ENCODE data around the gene ADRM1.

The ADRM1 gene

DNA sequence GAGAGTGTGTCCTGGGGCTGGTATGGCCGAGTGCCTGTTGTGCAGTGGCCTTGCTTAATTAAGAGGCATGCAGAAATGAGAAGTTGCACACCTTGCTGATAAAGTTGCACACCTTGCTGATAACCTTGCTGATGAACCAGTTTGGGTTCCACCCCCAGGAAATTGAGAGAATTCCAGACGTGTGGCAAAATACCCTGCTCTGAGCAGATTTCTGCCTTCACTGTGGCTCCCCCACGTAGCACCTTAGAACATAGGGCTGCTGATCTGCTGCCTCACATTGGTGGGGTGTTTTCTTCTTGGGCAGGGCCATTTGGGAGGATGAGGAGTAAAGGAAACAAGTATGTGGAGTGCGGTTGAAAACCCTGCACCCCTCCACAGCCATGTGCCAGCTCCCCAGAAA, 22.5 kb upstream of the ADRM1 start:
- no peaks in the 10 kb centered on the region for H3K9me3 ChIP-seq (ENCODE audit: insufficient read depth, low read length)
- no peak overlapping the region for H3K4me2 ChIP-seq (ENCODE audit: low read depth, low read length, poor library complexity, severe bottlenecking)
- TF ChIP-seq EZH2phosphoT487 (conservative IDR thresholded peaks at IDR 0.05; ENCODE audit: low read length) = no peak
- TF ChIP-seq, protein P1, sequence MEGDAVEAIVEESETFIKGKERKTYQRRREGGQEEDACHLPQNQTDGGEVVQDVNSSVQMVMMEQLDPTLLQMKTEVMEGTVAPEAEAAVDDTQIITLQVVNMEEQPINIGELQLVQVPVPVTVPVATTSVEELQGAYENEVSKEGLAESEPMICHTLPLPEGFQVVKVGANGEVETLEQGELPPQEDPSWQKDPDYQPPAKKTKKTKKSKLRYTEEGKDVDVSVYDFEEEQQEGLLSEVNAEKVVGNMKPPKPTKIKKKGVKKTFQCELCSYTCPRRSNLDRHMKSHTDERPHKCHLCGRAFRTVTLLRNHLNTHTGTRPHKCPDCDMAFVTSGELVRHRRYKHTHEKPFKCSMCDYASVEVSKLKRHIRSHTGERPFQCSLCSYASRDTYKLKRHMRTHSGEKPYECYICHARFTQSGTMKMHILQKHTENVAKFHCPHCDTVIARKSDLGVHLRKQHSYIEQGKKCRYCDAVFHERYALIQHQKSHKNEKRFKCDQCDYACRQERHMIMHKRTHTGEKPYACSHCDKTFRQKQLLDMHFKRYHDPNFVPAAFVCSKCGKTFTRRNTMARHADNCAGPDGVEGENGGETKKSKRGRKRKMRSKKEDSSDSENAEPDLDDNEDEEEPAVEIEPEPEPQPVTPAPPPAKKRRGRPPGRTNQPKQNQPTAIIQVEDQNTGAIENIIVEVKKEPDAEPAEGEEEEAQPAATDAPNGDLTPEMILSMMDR (IDR thresholded peaks at IDR 0.05; ENCODE audit: insufficient read depth, low read length, poor library complexity, severe bottlenecking) = no peak
- no peaks in the 10 kb centered on the region for H3K79me2 ChIP-seq (ENCODE audit: insufficient read depth, low read length)
- no peaks in the 10 kb centered on the region for H3K9me2 ChIP-seq (replicated peaks; ENCODE audit: insufficient read depth, low read length)
- H4K20me1 ChIP-seq (ENCODE audit: low read depth, low read length) = no peaks in the 10 kb centered on the region
- H3K4me3 ChIP-seq (ENCODE audit: insufficient read depth, low read length, poor library complexity, severe bottlenecking) = no peak overlapping the region
- H3K36me3 ChIP-seq (ENCODE audit: low read length) = no peaks in the 10 kb centered on the region
- H3K27ac ChIP-seq (ENCODE audit: low read depth, low read length) = no peak overlapping the region
- H3F3A ChIP-seq (ENCODE audit: insufficient read depth) = no peaks in the 10 kb centered on the region
- no peak overlapping the region for H2AFZ ChIP-seq (ENCODE audit: low read depth, low read length, severe bottlenecking)
- H3K9ac ChIP-seq (ENCODE audit: low read length) = no peak overlapping the region
- no peaks in the 10 kb centered on the region for H3K27me3 ChIP-seq (ENCODE audit: low read length)

DNA sequence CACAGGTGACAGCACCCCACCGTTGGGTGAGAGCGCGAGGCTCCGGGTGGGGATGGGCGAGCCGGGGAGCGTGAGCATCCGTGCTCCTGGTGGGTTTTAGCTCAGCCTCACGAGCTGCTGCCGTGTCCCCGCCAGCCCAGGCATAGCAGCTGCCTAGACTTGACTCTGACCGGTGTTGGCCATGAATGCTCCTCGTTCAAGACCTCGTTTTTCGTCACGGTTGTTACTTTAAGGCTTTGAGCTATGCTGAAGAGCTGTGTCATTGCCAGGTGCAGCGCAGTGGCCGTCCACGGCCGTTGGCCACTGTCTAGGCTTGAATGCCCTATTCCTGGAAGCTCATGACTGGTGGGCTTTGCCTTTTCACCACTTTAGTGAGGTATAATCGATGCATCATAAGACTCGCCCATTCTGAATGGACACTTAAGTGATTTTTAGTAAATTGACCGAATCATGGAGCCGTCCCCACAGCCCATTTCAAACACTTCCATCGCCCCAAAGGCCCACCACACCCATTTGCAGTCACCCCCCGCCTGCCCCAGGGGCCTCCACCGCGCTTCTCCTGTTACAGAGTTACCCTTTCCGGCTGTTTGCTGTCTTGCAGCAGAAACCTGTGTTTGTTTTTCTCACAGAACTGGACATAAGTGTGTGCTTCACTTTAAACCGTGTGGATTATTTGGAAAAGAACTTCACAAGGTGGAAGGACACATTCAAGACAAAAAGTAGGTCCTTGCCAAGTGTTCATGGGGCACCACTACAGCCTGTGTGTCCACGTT, 21.4 kb upstream of the ADRM1 start:
- Histone ChIP-seq H2AFZ (ENCODE audit: low read depth, low read length, severe bottlenecking) (no peak overlapping the region), H3K9me2 (replicated peaks; ENCODE audit: insufficient read depth, low read length) (no peaks in the 10 kb centered on the region), H3K4me2 (ENCODE audit: low read depth, low read length, poor library complexity, severe bottlenecking) (no peak overlapping the region), H3K36me3 (ENCODE audit: low read length) (no peaks in the 10 kb centered on the region), H3K27ac (ENCODE audit: low read depth, low read length) (no peak overlapping the region), H3K4me3 (ENCODE audit: insufficient read depth, low read length, poor library complexity, severe bottlenecking) (no peak overlapping the region), H3K9ac (ENCODE audit: low read length) (no peak overlapping the region), H3K27me3 (ENCODE audit: low read length) (no peaks in the 10 kb centered on the region), H3K9me3 (ENCODE audit: insufficient read depth, low read length) (no peaks in the 10 kb centered on the region), H3F3A (ENCODE audit: insufficient read depth) (no peaks in the 10 kb centered on the region), H4K20me1 (ENCODE audit: low read depth, low read length) (no peaks in the 10 kb centered on the region), H3K79me2 (ENCODE audit: insufficient read depth, low read length) (no peaks in the 10 kb centered on the region)
- TF ChIP-seq EZH2phosphoT487 (conservative IDR thresholded peaks at IDR 0.05; ENCODE audit: low read length) = no peak
- TF ChIP-seq, protein P1 (IDR thresholded peaks at IDR 0.05; ENCODE audit: insufficient read depth, low read length, poor library complexity, severe bottlenecking) = no peak

DNA sequence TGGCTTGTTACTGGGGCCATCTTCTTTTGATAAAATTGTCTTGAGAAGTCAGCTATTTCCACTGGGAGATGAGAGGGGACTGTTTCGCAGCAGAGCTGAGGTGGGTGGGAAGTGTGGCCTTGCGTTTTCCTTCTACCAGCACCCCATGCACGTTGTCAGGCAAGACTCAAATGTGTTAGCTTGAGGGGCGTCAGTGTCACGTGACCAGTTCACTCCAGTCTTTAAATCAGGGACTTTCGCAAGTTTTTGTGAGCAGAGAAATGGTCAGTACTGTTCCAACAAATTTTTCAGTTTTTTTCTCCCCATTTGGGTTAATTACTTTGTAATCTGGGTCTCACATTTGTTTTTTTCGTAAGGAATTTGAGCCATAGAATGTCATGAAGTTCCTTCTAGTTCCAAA, 20.7 kb upstream of the ADRM1 start:
- Histone ChIP-seq H4K20me1 (ENCODE audit: low read depth, low read length) (no peaks in the 10 kb centered on the region), H3K36me3 (ENCODE audit: low read length) (no peaks in the 10 kb centered on the region), H3K79me2 (ENCODE audit: insufficient read depth, low read length) (no peaks in the 10 kb centered on the region), H2AFZ (ENCODE audit: low read depth, low read length, severe bottlenecking) (no peak overlapping the region), H3K4me3 (ENCODE audit: insufficient read depth, low read length, poor library complexity, severe bottlenecking) (no peak overlapping the region), H3K27ac (ENCODE audit: low read depth, low read length) (no peak overlapping the region), H3K4me2 (ENCODE audit: low read depth, low read length, poor library complexity, severe bottlenecking) (no peak overlapping the region), H3K9me2 (replicated peaks; ENCODE audit: insufficient read depth, low read length) (no peaks in the 10 kb centered on the region), H3K9ac (ENCODE audit: low read length) (no peak overlapping the region), H3K9me3 (ENCODE audit: insufficient read depth, low read length) (no peaks in the 10 kb centered on the region), H3K27me3 (ENCODE audit: low read length) (no peaks in the 10 kb centered on the region), H3F3A (ENCODE audit: insufficient read depth) (no peaks in the 10 kb centered on the region)
- no peak for TF ChIP-seq EZH2phosphoT487 (conservative IDR thresholded peaks at IDR 0.05; ENCODE audit: low read length)
- TF ChIP-seq, protein P1 (IDR thresholded peaks at IDR 0.05; ENCODE audit: insufficient read depth, low read length, poor library complexity, severe bottlenecking) = no peak

Data from SU-DHL-6 (cell line).